ENCODE results near the gene RBMS2.

RBMS2 gene, protein sequence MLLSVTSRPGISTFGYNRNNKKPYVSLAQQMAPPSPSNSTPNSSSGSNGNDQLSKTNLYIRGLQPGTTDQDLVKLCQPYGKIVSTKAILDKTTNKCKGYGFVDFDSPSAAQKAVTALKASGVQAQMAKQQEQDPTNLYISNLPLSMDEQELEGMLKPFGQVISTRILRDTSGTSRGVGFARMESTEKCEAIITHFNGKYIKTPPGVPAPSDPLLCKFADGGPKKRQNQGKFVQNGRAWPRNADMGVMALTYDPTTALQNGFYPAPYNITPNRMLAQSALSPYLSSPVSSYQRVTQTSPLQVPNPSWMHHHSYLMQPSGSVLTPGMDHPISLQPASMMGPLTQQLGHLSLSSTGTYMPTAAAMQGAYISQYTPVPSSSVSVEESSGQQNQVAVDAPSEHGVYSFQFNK

GRCh38 chr12:56521590-56522371 is at the start of gene RBMS2:
TSS of gene RBMS2 (plus strand) at chr12:56521820. CDS start at chr12:56522024, 204 bp downstream.
- DNase-seq (ENCODE audit: low read depth): peak; percentile 80
- TF ChIP-seq, protein P1, sequence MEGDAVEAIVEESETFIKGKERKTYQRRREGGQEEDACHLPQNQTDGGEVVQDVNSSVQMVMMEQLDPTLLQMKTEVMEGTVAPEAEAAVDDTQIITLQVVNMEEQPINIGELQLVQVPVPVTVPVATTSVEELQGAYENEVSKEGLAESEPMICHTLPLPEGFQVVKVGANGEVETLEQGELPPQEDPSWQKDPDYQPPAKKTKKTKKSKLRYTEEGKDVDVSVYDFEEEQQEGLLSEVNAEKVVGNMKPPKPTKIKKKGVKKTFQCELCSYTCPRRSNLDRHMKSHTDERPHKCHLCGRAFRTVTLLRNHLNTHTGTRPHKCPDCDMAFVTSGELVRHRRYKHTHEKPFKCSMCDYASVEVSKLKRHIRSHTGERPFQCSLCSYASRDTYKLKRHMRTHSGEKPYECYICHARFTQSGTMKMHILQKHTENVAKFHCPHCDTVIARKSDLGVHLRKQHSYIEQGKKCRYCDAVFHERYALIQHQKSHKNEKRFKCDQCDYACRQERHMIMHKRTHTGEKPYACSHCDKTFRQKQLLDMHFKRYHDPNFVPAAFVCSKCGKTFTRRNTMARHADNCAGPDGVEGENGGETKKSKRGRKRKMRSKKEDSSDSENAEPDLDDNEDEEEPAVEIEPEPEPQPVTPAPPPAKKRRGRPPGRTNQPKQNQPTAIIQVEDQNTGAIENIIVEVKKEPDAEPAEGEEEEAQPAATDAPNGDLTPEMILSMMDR (conservative IDR thresholded peaks at IDR 0.05; ENCODE audit: low read depth, low read length): no peak
- peak within 1 kb of the TSS; percentile 71 for H3K4me3 ChIP-seq (ENCODE audit: low read length)

DNA sequence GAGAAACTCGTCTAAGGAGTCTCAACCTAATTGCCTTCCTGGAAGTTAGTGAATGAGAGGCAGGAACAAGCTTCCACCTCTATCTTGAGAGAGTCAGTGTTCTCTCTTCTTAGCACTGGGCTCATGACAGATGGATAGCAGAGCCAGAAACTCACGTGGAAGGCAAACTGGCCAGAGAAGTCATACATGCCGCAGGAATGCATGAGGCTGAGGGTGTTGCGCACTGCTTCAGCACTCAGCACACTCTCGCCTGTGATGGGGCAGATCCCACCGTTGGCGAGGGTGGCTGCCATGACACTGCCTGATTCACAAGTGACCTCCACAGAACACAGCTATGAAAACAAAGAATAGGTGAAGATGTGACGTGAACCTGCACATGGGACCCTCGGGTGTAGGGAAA is 47.2 kb upstream of the RBMS2 start:
- TF ChIP-seq, protein P1 (conservative IDR thresholded peaks at IDR 0.05; ENCODE audit: low read depth, low read length): no peak
- H3K4me3 ChIP-seq (ENCODE audit: low read length): no peak overlapping the region
- no peak for DNase-seq (ENCODE audit: low read depth)

GRCh38 chr12:56476143-56476542 is 45.5 kb upstream of the RBMS2 start:
- H3K4me3 ChIP-seq (ENCODE audit: low read length): no peak overlapping the region
- TF ChIP-seq, protein P1 (conservative IDR thresholded peaks at IDR 0.05; ENCODE audit: low read depth, low read length): no peak
- DNase-seq (ENCODE audit: low read depth): no peak

GRCh38 chr12:56476972-56477432 is 44.6 kb upstream of the RBMS2 start:
- TF ChIP-seq, protein P1 (conservative IDR thresholded peaks at IDR 0.05; ENCODE audit: low read depth, low read length): no peak

GRCh38 chr12:56477521-56478225 is 43.9 kb upstream of the RBMS2 start:
- no peak overlapping the region for H3K4me3 ChIP-seq (ENCODE audit: low read length)
- no peak for DNase-seq (ENCODE audit: low read depth)
- TF ChIP-seq, protein P1 (conservative IDR thresholded peaks at IDR 0.05; ENCODE audit: low read depth, low read length): no peak

More at GRCh38 chr12:56476972-56477432, 44.6 kb upstream of the RBMS2 start:
- H3K4me3 ChIP-seq (ENCODE audit: low read length): no peak overlapping the region
- DNase-seq (ENCODE audit: low read depth): no peak

DNA sequence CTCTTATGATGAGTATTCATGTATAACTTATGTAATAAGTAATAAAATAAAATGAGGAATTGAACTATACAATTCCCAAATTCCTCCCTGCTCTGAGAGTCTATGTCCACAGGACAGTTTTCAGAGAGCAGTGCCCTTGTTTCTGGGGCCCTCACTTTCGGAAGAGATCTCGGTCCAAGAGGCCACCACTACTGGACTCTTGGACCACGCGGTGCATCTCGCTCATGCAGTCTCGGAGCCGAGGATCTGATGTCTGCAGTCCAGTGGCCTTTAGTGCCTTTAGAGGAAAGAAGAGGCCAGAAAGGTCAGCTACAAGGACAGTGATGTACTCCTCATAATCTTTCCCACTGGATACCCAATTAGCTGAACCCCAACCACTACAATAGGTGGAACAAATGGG is 42.0 kb upstream of the RBMS2 start:
- TF ChIP-seq, protein P1 (conservative IDR thresholded peaks at IDR 0.05; ENCODE audit: low read depth, low read length): no peak
- DNase-seq (ENCODE audit: low read depth): no peak
- no peak overlapping the region for H3K4me3 ChIP-seq (ENCODE audit: low read length)

All from retinal pigment epithelial cell (primary cell).